Transverse colon (tissue), 3 donors: Measurements from ENCODE around the gene ALPG.

Experiments used
- CTCF ChIP-seq, 5 experiments: fragments of 200-600 bp in 3 of 5; fragments of 450-650 bp in 2 of 5; sonication (generic) in 3 of 5; IDR thresholded peaks; 1 replicate in 2 of 5; 2 replicates in 3 of 5; pipeline ENCODE4 v1.5.1; 2016 to 2017; ENCODE audit warnings: antibody characterized with exemption in 5 of 5, inconsistent platforms in 3 of 5, mild to moderate bottlenecking in 2 of 5, moderate library complexity in 1 of 5
- EP300 ChIP-seq: sonication (generic); formaldehyde crosslinking; IDR thresholded peaks from one replicate; pipeline ENCODE4 v1.6.1; 2017; ENCODE audit warnings: antibody characterized with exemption, low read depth
- POLR2A ChIP-seq: fragments of 450-650 bp; IDR thresholded peaks from one replicate; pipeline ENCODE4 v1.6.1; 2016; ENCODE audit warnings: antibody characterized with exemption, mild to moderate bottlenecking, moderate library complexity

GRCh38 chr2:232438091-232438490 lies 31.4 kb downstream of the ALPG start:
- TF ChIP-seq CTCF (IDR thresholded peaks at IDR 0.05) (no peak), POLR2A (no peak), EP300 (no peak)
